Thyroid gland (tissue), 4 donors: ENCODE results near the gene AGBL4.

Source experiments
- POLR2A ChIP-seq, 2 donors: fragments of 450-650 bp; IDR thresholded peaks; one replicate each; pipeline ENCODE4 v1.6.1; 2017; ENCODE audit warnings: antibody characterized with exemption in 2 of 2, mild to moderate bottlenecking in 2 of 2, moderate library complexity in 1 of 2
- TF ChIP-seq, protein P1 (sequence below), 6 experiments: fragments of 200-600 bp in 3 of 6; fragments of 450-650 bp in 3 of 6; sonication (generic) in 3 of 6; IDR thresholded peaks; one replicate each; pipeline ENCODE4 v1.5.1; 2016 to 2019; ENCODE audit warnings: antibody characterized with exemption in 6 of 6, mild to moderate bottlenecking in 2 of 6, inconsistent platforms in 1 of 6, moderate library complexity in 1 of 6

DNA sequence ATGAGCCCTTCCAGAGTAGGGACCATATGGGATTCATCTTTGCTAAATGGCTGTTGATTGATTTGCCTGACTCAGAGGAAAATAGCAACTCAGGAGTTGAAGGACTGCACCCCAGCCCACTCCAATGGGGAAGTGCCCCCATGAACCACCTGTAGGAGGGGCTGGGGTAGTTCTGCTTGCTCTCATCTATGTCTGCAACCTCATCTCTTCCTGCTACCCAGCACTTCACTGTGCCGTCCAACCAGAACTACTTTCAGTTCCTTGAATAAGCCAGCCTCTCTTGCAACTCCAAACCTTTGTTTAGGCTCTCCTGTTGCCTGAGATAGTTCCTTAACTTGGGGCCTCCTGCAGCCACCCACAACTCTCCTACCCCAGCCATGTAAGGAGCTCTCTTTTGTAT, 1273.6 kb downstream of the AGBL4 start:
- TF ChIP-seq, protein P1, sequence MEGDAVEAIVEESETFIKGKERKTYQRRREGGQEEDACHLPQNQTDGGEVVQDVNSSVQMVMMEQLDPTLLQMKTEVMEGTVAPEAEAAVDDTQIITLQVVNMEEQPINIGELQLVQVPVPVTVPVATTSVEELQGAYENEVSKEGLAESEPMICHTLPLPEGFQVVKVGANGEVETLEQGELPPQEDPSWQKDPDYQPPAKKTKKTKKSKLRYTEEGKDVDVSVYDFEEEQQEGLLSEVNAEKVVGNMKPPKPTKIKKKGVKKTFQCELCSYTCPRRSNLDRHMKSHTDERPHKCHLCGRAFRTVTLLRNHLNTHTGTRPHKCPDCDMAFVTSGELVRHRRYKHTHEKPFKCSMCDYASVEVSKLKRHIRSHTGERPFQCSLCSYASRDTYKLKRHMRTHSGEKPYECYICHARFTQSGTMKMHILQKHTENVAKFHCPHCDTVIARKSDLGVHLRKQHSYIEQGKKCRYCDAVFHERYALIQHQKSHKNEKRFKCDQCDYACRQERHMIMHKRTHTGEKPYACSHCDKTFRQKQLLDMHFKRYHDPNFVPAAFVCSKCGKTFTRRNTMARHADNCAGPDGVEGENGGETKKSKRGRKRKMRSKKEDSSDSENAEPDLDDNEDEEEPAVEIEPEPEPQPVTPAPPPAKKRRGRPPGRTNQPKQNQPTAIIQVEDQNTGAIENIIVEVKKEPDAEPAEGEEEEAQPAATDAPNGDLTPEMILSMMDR (IDR thresholded peaks at IDR 0.05) = no peak
- no peak for TF ChIP-seq POLR2A (IDR thresholded peaks at IDR 0.05)
